HFF-Myc (cell line): ENCODE measurements around the gene ZNF516.

Source experiments
- DNase-seq: peaks from one replicate; pipeline ENCODE4 v3.0.0-alpha.2; 2011; ENCODE audit warnings: low read depth; ENCODE audit errors: extremely low read depth
- H3K4me3 ChIP-seq: replicated peaks from 2 replicates; pipeline ENCODE4 v1.5.1; 2011; ENCODE audit warnings: low read depth, mild to moderate bottlenecking, control low read depth, low read length
- TF ChIP-seq, protein P1 (sequence below): IDR thresholded peaks from 2 replicates; pipeline ENCODE4 v1.5.1; 2012; ENCODE audit warnings: mild to moderate bottlenecking, low read depth, low read length, control low read depth; ENCODE audit errors: missing control alignments

ZNF516 gene

GRCh38 chr18:76442413-76443171, 52.5 kb downstream of the ZNF516 start:
- no peak for DNase-seq
- H3K4me3 ChIP-seq: no peak overlapping the region
- TF ChIP-seq, protein P1, sequence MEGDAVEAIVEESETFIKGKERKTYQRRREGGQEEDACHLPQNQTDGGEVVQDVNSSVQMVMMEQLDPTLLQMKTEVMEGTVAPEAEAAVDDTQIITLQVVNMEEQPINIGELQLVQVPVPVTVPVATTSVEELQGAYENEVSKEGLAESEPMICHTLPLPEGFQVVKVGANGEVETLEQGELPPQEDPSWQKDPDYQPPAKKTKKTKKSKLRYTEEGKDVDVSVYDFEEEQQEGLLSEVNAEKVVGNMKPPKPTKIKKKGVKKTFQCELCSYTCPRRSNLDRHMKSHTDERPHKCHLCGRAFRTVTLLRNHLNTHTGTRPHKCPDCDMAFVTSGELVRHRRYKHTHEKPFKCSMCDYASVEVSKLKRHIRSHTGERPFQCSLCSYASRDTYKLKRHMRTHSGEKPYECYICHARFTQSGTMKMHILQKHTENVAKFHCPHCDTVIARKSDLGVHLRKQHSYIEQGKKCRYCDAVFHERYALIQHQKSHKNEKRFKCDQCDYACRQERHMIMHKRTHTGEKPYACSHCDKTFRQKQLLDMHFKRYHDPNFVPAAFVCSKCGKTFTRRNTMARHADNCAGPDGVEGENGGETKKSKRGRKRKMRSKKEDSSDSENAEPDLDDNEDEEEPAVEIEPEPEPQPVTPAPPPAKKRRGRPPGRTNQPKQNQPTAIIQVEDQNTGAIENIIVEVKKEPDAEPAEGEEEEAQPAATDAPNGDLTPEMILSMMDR: no peak

- TF ChIP-seq, protein P1: no peak
- no peak overlapping the region for H3K4me3 ChIP-seq
- no peak for DNase-seq
Measured at GRCh38 chr18:76441668-76442412, 53.2 kb downstream of the ZNF516 start.

DNA sequence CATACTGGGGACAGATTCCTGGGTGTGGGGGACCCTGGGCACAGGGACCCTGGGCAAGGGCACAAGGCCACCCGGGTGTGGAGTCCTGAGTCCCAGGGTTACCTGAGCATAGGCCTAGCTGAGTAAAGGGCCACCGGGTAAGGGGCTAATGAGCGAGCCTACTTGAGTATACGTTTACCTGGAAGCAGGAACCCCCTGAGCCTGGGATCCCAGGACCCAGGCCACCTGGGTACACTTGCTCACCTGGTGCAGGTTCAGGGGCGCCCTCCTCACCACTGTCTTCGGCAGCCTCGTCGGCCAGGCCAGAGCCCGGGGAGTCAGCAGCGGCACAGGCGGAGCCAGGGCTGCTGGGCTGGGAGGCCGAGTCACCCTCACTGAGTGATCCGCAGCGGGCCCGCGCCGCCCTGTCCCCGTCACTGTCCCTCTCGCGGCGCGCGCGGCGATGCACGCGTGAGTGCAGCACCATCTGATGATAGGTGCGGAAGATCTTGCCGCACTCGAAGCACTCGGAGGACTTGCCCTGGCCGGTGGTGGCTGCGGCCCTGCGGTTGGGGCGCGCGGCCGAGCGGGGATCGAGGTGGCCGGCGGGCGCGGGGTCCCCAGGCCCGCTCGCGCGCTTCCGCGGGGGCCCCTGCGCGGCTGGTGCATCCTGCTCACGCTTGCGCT, 53.9 kb downstream of the ZNF516 start:
- TF ChIP-seq, protein P1: no peak
- no peak overlapping the region for H3K4me3 ChIP-seq
- no peak for DNase-seq

DNA sequence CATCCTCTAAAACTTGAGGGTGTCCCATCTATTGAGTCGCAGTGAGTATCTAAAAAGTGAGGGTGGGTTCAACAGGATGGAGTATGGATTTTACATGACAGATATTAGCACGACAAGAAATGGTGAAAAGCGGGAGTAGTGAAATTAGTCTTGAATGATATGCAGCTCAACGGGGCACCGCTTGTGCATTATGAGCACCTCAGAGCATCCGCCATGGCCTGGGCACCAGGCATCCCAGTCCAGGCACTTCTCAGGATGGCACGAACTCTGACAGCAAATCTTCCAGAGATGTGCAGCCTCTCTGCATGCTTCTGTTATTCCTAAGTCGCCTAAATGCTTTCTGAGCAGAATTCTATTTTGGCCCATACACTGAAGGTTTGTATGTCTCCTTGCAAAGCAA, 57.1 kb downstream of the ZNF516 start:
- TF ChIP-seq, protein P1: no peak
- H3K4me3 ChIP-seq: no peak overlapping the region
- DNase-seq: no peak

- TF ChIP-seq, protein P1: no peak
- no peak for DNase-seq
Measured at GRCh38 chr18:76437011-76437410, 58.0 kb downstream of the ZNF516 start.

GRCh38 chr18:76436342-76436741, 58.7 kb downstream of the ZNF516 start:
- TF ChIP-seq, protein P1: no peak
- H3K4me3 ChIP-seq: no peak overlapping the region
- no peak for DNase-seq

More at GRCh38 chr18:76437011-76437410, 58.0 kb downstream of the ZNF516 start:
- H3K4me3 ChIP-seq: no peak overlapping the region
